Myocyte (in vitro differentiated cells): ENCODE results near the gene GLIS1. TPM values are rescaled to one million over a fixed set of nuclear protein-coding genes. Genes with fewer than 3 reads are reported as not detected.

ENCODE experiments used
- DNase-seq: peaks from one replicate; pipeline ENCODE4 v3.0.0-alpha.2; 2012; ENCODE audit warnings: low read depth
- total RNA-seq: library from RNA; depleted of rRNA; stranded (reverse); fragments of >200 nt; gene quantifications from 2 replicates; pipeline ENCODE4 v1.2.3, GENCODE V29; 2014

Gene GLIS1
- total RNA-seq, 1 donor from 2014 or later, result 1.9 TPM

DNA sequence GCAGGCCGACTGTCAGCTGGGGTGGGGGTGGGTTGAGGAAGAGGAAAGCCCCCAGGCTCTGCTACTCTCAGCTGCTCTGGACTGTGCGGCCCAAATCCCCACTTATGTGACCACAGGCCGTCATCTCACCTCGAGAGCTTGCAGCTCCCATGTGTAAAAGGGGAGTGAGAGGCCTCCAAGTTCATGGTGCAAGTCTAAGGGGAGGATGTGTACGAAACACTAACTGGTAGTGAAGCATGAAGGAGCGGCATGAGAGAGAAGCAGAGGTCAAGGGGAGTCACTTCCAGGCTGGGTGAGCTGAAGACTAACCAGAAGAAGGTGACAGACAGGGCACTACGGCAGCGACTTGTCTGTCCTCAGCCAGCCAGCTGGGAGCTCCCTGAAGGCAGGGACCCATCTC is 43.8 kb downstream of the GLIS1 start:
- no peak for DNase-seq

GRCh38 chr1:53694718-53695091 is 44.3 kb downstream of the GLIS1 start:
- no peak for DNase-seq

DNA sequence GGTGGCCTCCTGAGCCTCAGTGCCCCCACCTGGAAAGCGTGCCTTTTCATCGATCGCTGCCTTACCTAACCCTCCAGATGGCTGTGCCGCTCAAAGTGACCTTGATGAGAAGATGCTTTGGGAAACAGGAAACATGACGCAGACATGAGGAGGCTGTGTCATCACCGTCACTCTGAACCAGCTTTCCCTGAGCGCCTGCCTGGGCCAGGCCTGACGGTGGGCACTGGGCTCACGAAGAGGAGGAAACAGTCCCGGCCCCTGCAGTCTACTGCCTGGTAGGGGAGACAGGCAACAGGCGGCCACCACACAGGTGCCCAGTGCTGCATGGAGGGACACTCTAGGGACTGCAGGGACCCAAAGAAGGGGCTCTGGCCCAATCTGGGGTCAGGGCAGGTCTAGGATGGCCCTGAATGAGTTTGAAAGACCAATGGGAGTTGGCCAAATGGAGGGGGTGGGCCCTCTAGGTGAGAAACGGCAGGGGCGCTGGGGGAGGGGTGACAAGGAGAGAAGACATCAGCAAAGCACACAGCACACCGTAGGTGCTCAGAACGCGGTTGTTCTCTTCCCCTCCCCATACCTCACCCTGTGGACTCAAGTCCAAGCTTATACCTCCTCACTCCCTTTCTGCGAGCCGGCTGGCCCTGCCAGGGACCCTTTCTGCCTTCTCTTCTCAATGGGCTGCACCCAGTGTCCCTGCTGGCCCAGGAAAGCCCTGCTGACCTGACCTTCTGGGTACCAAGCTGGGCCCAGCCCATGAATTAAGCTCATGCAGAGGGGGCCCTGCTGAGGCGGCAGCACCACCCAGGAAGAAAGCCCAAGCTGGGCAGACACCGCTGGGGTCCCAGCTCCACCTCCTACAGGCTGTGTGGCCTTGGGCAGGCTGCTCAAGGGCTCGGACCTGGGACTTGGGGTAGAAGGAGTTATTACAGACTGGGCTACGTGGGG is 44.9 kb downstream of the GLIS1 start:
- DNase-seq, result no peak

DNA sequence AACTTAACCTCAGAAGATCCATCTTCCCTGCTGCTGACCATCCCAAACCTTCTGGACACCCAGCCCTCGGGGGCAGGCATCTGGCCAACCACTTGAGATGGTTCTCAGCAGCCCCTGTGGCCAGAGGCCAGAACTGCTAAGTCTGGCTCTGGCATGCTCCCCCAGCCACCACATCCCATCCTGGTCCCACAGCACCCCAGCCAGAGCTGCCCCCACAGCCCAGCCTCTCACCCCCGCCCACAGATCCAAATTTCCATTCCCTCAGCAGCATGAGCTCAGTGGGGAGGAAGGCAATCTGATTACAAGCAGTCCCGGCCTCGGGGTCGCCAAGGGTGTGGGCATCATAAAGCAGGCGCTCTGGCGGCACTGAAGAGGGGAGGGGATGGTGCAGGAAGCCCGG is 45.6 kb downstream of the GLIS1 start:
- DNase-seq, result peak; percentile 14

DNA sequence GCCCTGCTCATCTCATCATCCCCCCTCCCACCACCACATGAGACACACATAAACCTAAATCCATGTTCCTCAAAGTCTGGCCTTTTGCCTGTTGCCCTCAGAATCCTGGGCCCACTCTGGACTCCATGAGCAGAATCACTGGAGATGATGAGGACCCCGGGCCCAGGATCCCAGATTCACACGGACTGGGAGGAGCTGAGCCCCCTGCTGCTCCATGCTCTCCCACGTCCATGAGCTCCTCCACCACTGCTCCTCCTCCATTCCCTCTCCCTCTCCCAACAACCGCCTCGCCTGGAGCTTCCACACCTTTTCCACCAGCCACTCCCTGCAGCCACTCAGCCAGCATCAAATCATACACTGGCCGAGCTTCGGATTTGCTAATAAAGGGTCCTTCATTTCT is 47.6 kb downstream of the GLIS1 start:
- DNase-seq, result no peak

DNA sequence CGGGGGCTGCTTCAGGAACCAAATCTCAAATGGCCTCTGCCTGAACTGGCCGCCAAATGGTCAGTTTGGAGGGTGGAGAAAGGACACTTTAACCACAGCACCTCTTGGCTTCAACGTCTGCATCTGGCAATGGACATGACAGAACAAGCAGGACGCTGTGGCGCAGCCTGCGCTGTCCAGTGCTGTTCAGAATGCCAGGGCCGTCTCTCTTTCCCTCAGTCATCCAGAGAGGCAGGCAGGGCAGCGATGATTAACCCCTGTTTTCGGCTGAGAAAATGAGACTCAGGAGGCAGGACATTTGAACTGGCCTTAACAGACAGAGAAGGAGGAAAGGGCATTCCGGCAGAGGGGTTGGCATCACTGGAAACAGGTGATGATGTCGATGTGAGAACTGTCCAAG is 48.6 kb downstream of the GLIS1 start:
- no peak for DNase-seq

DNA sequence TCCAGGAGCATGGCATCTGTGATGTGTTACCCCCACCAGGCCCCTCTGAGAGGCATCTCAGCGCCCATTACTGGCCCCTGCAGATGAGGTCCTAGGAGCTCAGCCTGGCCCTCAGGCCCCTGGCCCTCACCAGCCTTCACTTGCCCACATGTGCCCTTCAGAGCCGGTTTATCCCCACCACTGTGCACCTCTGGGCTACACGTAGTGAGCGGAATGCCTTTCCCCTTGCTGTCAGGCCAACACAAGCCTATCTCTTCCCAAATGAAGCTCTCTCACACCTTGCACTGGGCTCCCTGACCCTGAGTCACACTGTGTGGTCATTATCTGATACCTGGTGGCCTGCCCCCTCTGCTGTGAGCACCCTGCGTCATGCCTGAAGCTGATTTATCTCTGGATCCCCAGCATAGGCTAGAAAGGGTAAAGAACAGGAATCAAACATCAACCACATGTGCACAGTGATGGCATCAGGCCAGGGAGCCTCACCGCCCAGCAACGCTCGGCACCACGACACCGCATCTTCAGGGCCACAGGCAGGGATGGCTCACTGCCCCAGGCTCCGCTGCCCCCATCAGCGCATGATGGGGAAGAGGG is 49.1 kb downstream of the GLIS1 start:
- no peak for DNase-seq

DNA sequence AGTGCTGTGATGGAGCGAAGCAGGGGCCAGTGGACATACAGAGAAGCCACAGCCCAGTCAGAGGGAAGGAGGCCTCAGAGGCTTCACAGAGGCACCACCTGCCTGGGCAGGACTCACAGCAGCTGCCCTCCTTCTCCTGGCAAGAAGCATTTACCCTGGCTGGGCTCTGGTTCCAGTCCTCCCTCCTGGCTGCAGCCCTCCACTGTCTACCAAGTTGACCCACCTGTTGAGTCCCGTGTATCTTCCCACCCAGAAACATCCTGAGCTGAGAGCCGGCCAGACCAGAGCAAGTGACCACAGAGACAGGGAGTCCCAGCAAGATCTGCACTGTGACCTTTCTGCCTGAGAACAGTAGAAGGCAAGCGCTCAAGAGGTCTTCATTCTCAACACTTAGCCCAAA is 49.7 kb downstream of the GLIS1 start:
- peak; percentile 70 for DNase-seq

GRCh38 chr1:53688381-53689102 is 50.4 kb downstream of the GLIS1 start:
- no peak for DNase-seq

- DNase-seq, result no peak
These were observed 51.1 kb downstream of the GLIS1 start for GRCh38 chr1:53687901-53688300.

GRCh38 chr1:53687426-53687825 is 51.5 kb downstream of the GLIS1 start:
- no peak for DNase-seq

DNA sequence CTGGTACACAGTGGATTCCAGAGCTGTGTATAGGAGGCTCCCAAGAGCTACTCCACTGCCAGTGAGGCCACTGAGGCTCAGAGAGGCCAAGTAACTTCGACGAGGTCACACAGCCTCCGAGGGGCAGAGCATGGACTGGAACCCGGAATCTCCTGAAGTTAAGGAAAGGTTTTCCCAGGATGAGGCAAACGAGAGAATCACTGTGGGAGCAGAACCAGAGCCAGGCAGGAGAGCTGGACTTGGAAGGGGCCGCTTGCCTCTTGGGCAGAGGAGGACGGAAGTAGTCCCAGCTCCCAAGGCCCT is 52.0 kb downstream of the GLIS1 start:
- DNase-seq, result no peak

DNA sequence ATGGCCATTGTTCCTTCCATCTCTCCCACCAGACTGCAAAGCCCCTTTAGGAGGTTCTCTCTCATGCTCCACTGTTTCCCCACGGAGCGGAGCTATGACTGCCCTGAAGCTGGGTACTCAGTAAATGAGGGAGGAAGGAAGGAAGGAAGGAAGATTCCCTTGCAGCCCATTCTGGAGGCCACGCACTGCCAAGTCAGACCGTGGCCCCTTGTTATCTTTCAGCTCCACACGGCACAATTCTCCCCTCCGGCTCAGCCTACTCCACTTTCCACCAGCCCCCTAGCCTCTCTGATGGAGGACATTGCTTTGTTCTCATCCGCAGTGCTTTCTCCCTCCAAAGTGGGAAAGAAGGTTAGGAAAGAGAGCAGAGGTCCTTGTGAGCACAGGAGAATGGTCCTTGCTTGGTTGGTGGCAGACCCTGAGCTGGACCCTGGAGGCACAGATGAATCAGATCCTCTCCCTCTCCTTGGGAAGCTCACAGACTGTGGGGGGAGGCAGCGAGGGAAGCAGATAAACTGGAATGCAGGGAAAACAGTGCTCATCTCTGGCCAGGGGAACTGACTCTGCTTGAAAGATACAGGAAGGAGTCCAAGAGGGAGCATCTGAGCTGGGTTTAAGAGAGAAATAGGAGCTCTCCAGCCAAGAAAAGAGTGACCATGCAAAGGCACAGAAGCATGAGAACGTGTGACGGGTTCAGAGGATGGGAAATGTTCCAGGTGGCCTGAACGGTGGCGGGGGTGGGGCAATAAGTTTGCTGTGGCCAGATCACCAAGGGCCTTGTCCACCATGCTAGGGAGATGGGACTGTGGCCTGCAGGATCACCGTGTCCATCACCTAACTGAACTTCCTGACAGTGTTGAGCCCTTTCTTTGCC is 52.6 kb downstream of the GLIS1 start:
- DNase-seq, result no peak

DNA sequence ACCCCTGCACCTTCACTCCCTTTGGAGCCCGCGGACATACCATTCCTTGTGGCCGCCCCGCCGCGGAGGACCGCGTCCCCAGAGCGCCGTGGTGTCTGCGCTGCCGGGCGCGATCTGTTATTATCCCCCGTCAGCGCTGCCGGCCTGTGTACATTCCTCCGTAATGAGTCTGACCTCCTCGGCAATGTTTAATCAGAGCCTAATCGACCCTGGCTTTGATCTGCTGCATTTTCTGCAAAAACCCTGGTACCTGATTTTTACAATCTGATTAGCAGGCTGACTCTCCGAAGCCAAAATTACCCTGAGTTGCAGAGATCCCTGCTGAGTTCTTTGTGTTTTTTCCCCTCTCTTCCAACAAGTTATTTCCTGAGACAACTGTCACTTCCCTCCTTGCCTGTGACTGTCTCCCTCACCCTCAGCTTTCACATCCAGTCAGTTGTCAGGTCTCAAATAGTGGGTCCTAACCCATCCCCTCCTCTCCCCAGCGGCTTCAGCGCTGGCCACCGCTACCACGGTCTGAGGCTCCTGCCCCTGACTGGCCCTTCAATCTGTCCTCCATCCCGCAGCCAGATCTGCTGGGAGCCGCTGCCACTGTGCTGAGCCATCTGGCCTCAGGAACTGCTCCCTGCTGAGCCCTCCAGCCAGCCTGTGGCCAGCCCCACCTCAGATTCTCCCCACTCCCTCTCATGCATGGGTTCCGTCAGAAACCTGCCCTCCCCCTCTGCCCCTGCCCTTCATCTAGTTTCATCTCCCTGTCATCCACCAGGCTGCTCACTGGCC is 53.5 kb downstream of the GLIS1 start:
- DNase-seq, result no peak

- DNase-seq, result no peak
These were observed 54.2 kb downstream of the GLIS1 start for GRCh38 chr1:53684741-53685140.

GRCh38 chr1:53683986-53684740 is 54.8 kb downstream of the GLIS1 start:
- no peak for DNase-seq

- DNase-seq, result no peak
These were observed 56.1 kb downstream of the GLIS1 start for GRCh38 chr1:53682881-53683280.

- no peak for DNase-seq
These were observed 56.8 kb downstream of the GLIS1 start for GRCh38 chr1:53681977-53682685.

GRCh38 chr1:53681351-53681976 is 57.5 kb downstream of the GLIS1 start:
- no peak for DNase-seq
